Lower leg skin (tissue), 3 donors: ENCODE data around the gene TALDO1.

Source experiments
- POLR2A ChIP-seq, 2 donors: fragments of 450-650 bp; IDR thresholded peaks; one replicate each; pipeline ENCODE4 v1.6.1; 2016 to 2017; ENCODE audit warnings: antibody characterized with exemption in 2 of 2, mild to moderate bottlenecking in 1 of 2, moderate library complexity in 1 of 2
- TF ChIP-seq, protein P1 (sequence below), 3 donors: fragments of 450-650 bp; IDR thresholded peaks; one replicate each; pipeline ENCODE4 v1.5.1; 2016; ENCODE audit warnings: antibody characterized with exemption in 3 of 3, mild to moderate bottlenecking in 3 of 3, moderate library complexity in 2 of 3

DNA sequence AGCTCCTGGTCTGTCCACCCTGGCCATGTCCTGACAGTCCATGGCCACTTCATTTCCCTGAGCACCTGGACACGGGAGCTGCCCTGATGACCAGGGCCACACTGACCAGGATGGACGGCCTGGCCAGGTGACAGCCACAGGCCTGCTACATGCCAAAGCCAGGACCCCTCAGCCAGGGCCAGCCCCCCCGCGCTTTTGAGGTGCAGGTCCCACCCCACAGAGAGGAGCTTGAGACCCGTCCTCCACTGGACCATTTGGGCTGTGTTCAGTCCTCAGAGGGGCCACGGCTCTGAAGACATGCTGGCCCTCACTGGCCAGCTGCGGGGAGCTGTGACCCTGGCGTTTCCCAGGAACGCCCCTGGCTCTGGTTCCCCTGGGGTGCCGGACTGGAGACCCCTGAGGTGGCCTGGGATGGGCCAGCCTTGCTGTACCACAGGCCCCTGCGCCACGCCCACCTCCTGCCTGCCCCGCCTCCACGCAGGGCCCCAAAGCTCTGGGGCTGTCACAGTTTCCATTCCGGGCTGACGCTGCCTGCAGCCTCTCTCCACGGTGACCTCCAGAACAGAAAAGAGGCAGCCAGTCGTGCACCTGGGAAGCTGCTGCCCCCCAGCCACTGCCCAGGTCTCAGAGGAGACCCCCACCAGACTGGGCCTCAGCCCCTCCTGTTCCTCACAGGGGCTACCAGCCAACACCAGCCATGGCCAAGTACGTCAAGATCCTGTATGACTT is 23.1 kb upstream of the TALDO1 start:
- no peak for TF ChIP-seq POLR2A (IDR thresholded peaks at IDR 0.05)
- TF ChIP-seq, protein P1, sequence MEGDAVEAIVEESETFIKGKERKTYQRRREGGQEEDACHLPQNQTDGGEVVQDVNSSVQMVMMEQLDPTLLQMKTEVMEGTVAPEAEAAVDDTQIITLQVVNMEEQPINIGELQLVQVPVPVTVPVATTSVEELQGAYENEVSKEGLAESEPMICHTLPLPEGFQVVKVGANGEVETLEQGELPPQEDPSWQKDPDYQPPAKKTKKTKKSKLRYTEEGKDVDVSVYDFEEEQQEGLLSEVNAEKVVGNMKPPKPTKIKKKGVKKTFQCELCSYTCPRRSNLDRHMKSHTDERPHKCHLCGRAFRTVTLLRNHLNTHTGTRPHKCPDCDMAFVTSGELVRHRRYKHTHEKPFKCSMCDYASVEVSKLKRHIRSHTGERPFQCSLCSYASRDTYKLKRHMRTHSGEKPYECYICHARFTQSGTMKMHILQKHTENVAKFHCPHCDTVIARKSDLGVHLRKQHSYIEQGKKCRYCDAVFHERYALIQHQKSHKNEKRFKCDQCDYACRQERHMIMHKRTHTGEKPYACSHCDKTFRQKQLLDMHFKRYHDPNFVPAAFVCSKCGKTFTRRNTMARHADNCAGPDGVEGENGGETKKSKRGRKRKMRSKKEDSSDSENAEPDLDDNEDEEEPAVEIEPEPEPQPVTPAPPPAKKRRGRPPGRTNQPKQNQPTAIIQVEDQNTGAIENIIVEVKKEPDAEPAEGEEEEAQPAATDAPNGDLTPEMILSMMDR (IDR thresholded peaks at IDR 0.05): no peak
